Effector memory CD8-positive, alpha-beta T cell (primary cell): ENCODE data around the gene RBM4B.

Experiments
- ATAC-seq: fragments of 150-1000 bp; cut with Tn5 transposase; replicated peaks from 2 replicates; pipeline ENCODE4 v1.10.0; 2021; ENCODE audit warnings: mild to moderate bottlenecking, moderate library complexity
- DNase-seq, 3 experiments: peaks; one replicate each; pipeline ENCODE4 v3.0.0; 2021
- H3K27ac Mint-ChIP-seq, 2 donors: one replicate each; pipeline ENCODE4 v1.8.0; 2022; ENCODE audit warnings: mild to moderate bottlenecking in 2 of 2, mixed read lengths in 2 of 2, moderate library complexity in 2 of 2
- H3K27me3 Mint-ChIP-seq, 2 donors: one replicate each; pipeline ENCODE4 v1.8.0; 2022; ENCODE audit warnings: mixed read lengths in 2 of 2
- H3K36me3 Mint-ChIP-seq: one replicate; pipeline ENCODE4 v1.8.0; 2022; ENCODE audit warnings: mild to moderate bottlenecking, moderate library complexity, mixed read lengths; ENCODE audit not compliant: insufficient read depth
- H3K4me1 Mint-ChIP-seq, 2 donors: one replicate each; pipeline ENCODE4 v1.8.0; 2022; ENCODE audit warnings: low read depth in 2 of 2, mixed read lengths in 2 of 2
- H3K4me3 Mint-ChIP-seq, 2 donors: one replicate each; pipeline ENCODE4 v1.8.0; 2022; ENCODE audit warnings: mild to moderate bottlenecking in 2 of 2, mixed read lengths in 2 of 2, moderate library complexity in 2 of 2
- H3K9me3 Mint-ChIP-seq, 2 donors: one replicate each; pipeline ENCODE4 v1.8.0; 2022; ENCODE audit warnings: mixed read lengths in 2 of 2

Gene RBM4B

DNA sequence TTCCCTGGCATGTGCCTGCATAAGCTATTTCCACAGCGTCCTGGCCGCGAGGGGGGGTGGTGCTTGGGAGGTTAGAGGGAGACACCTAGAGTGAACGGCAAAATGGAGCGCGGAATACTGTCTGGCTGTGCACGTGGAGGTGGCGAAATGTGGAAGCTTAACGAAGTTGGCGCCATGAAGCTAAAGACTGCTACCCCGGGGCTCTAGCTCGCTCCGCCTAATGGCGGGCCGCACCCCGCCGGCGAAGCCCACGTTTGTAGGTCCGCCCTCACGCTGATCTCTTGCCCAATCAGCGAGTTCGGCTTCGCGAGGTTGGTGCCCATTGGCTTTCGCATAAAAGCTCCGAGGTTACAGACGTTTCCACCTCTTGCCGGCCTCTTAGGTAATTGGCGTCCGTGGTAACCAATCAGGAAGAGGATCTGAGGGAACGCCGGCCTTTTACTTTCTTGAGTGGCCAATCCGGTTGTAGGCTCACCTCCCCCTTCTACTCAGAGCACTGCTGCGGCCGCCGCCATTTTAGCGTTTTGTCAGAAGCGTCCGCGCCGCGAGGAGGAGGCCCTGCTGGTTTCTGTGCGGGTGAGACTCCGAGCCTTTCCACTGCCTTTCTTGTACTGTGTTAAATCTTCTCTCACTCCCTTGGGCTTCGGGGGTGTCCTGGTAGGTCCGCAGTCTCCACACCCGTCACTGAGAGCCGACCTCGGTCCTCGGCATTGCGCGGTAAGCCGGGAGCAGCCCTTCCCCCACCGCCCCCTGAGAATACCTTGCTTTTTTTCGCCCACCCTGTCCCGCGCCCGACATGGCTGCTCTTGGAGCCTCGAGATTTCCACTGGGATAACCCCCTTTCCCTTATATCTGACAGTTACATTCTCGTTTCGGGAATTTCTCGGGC is 39.3 kb downstream of the RBM4B start, which contains the start of gene RBM4:
TSS of gene RBM4 (plus strand) at position 527 of the 889 bp plus-strand sequence. CDS start 1,009 bp downstream, outside the sequence.
- H3K9me3 Mint-ChIP-seq = no peaks in the 10 kb centered on the region
- DNase-seq (peak; percentile 95 to 96 (median 95)), ATAC-seq (peak; percentile 90)
- peaks cover 48 to 54% of the 10 kb centered on the region in 2 donors for H3K4me1 Mint-ChIP-seq
- peak within 1 kb of the TSS; percentile 97 to 98 for H3K4me3 Mint-ChIP-seq
- H3K27ac Mint-ChIP-seq = peak within 1 kb of the TSS; percentile 95 to 99
- H3K27me3 Mint-ChIP-seq = no peaks in the 10 kb centered on the region
- H3K36me3 Mint-ChIP-seq = peaks cover 95% of the 10 kb centered on the region

- Mint-ChIP-seq H3K27me3 (no peaks in the 10 kb centered on the region), H3K36me3 (peaks cover 95% of the 10 kb centered on the region), H3K9me3 (no peaks in the 10 kb centered on the region), H3K4me1 (peaks cover 41 to 47% of the 10 kb centered on the region in 2 donors), H3K4me3 (peak overlapping the region; percentile 97 to 98), H3K27ac (peak overlapping the region; percentile 95 to 99)
- DNase-seq (no peak), ATAC-seq (no peak)
Observed at GRCh38 chr11:66637557-66638176, 40.0 kb downstream of the RBM4B start.

- H3K4me1 Mint-ChIP-seq = peaks cover 35 to 45% of the 10 kb centered on the region in 2 donors
- DNase-seq = no peak
- no peak overlapping the region for H3K4me3 Mint-ChIP-seq
- H3K27ac Mint-ChIP-seq = peak overlapping the region; percentile 38 to 95
- no peaks in the 10 kb centered on the region for H3K27me3 Mint-ChIP-seq
- peaks cover 92% of the 10 kb centered on the region for H3K36me3 Mint-ChIP-seq
- no peaks in the 10 kb centered on the region for H3K9me3 Mint-ChIP-seq
- ATAC-seq = no peak
Observed at GRCh38 chr11:66636411-66636810, 41.3 kb downstream of the RBM4B start.

- ATAC-seq (no peak), DNase-seq (no peak)
- Mint-ChIP-seq H3K36me3 (peaks cover 92% of the 10 kb centered on the region), H3K27ac (peak overlapping the region in 1 of 2 donors; percentile 32), H3K4me3 (peak overlapping the region in 1 of 2 donors; percentile 14), H3K4me1 (peaks cover 31 to 42% of the 10 kb centered on the region in 2 donors), H3K9me3 (no peaks in the 10 kb centered on the region), H3K27me3 (no peaks in the 10 kb centered on the region)
Observed at GRCh38 chr11:66632952-66633351, 44.7 kb downstream of the RBM4B start.

GRCh38 chr11:66631883-66632282 is 45.8 kb downstream of the RBM4B start:
- peaks cover 92% of the 10 kb centered on the region for H3K36me3 Mint-ChIP-seq
- H3K27ac Mint-ChIP-seq = peak overlapping the region; percentile 46 to 80
- H3K4me1 Mint-ChIP-seq = peaks cover 32 to 44% of the 10 kb centered on the region in 2 donors
- no peaks in the 10 kb centered on the region for H3K9me3 Mint-ChIP-seq
- no peak for ATAC-seq
- DNase-seq = no peak
- H3K27me3 Mint-ChIP-seq = no peaks in the 10 kb centered on the region
- peak overlapping the region in 1 of 2 donors; percentile 17 for H3K4me3 Mint-ChIP-seq

- Mint-ChIP-seq H3K36me3 (peaks cover 97% of the 10 kb centered on the region), H3K4me3 (no peak overlapping the region), H3K27me3 (no peaks in the 10 kb centered on the region), H3K9me3 (no peaks in the 10 kb centered on the region), H3K27ac (peak overlapping the region; percentile 54 to 83), H3K4me1 (peaks cover 38 to 40% of the 10 kb centered on the region in 2 donors)
- DNase-seq = no peak
- ATAC-seq = no peak
Observed at GRCh38 chr11:66629356-66629755, 48.3 kb downstream of the RBM4B start.

GRCh38 chr11:66628061-66628603 is 49.6 kb downstream of the RBM4B start:
- Mint-ChIP-seq H3K4me3 (peak overlapping the region in 1 of 2 donors; percentile 13), H3K27ac (peak overlapping the region; percentile 54 to 83), H3K36me3 (peaks cover 97% of the 10 kb centered on the region), H3K9me3 (no peaks in the 10 kb centered on the region), H3K4me1 (peaks cover 47 to 50% of the 10 kb centered on the region in 2 donors), H3K27me3 (no peaks in the 10 kb centered on the region)
- DNase-seq (no peak), ATAC-seq (no peak)

GRCh38 chr11:66626926-66627325 is 50.8 kb downstream of the RBM4B start:
- no peak for ATAC-seq
- no peak overlapping the region for H3K4me3 Mint-ChIP-seq
- no peaks in the 10 kb centered on the region for H3K9me3 Mint-ChIP-seq
- H3K27me3 Mint-ChIP-seq = no peaks in the 10 kb centered on the region
- H3K4me1 Mint-ChIP-seq = peaks cover 57 to 58% of the 10 kb centered on the region in 2 donors
- H3K36me3 Mint-ChIP-seq = peaks cover 96% of the 10 kb centered on the region
- peak overlapping the region; percentile 31 to 83 for H3K27ac Mint-ChIP-seq
- no peak for DNase-seq

DNA sequence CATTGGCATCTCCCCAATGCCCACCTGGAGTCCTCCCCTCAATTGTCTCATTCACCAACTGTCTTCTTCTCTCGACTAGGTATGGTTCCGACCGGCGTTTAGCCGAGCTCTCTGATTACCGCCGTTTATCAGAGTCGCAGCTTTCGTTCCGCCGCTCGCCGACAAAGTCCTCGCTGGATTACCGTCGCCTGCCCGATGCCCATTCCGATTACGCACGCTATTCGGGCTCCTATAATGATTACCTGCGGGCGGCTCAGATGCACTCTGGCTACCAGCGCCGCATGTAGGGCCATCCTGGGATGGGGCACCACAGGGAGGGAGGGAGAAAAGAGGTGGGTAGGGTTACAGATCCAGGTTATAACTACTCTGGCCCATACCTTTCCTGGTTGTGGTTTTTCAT is 51.3 kb downstream of the RBM4B start:
- peaks cover 96% of the 10 kb centered on the region for H3K36me3 Mint-ChIP-seq
- no peak for ATAC-seq
- DNase-seq = no peak
- no peaks in the 10 kb centered on the region for H3K9me3 Mint-ChIP-seq
- H3K4me1 Mint-ChIP-seq = peaks cover 58 to 59% of the 10 kb centered on the region in 2 donors
- H3K4me3 Mint-ChIP-seq = peak overlapping the region in 1 of 2 donors; percentile 37
- H3K27ac Mint-ChIP-seq = peak overlapping the region; percentile 31 to 83
- no peaks in the 10 kb centered on the region for H3K27me3 Mint-ChIP-seq

DNA sequence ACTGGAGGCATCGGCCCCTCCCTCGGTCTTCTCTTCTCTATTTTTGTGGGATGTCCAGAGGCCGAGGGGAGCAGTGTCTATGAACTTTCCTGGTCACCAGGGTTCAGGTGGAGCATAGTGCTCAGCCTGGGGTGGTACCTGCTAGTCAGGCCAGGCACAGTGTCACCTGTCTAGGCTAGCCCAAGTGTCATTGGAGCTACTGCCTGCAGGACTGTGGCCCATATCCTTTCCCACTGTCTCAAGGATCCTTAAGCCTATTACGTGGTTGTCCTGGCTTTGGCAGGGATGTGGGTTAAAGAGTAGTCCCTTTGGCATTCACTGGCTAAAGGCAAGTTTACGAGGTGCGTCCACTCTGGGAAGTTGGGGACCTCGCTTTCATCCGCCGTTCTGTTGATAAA is 51.9 kb downstream of the RBM4B start:
- peak overlapping the region in 1 of 2 donors; percentile 83 for H3K27ac Mint-ChIP-seq
- ATAC-seq (no peak), DNase-seq (no peak)
- H3K27me3 Mint-ChIP-seq = no peaks in the 10 kb centered on the region
- H3K36me3 Mint-ChIP-seq = peaks cover 96% of the 10 kb centered on the region
- peaks cover 62% of the 10 kb centered on the region in 2 donors for H3K4me1 Mint-ChIP-seq
- H3K9me3 Mint-ChIP-seq = no peaks in the 10 kb centered on the region
- H3K4me3 Mint-ChIP-seq = no peak overlapping the region

- DNase-seq (no peak), ATAC-seq (no peak)
- Mint-ChIP-seq H3K4me3 (peak overlapping the region in 1 of 2 donors; percentile 27), H3K4me1 (peaks cover 64 to 66% of the 10 kb centered on the region in 2 donors), H3K27ac (peak overlapping the region in 1 of 2 donors; percentile 83), H3K36me3 (peaks cover 93% of the 10 kb centered on the region), H3K9me3 (no peaks in the 10 kb centered on the region), H3K27me3 (no peaks in the 10 kb centered on the region)
Observed at GRCh38 chr11:66625041-66625751, 52.5 kb downstream of the RBM4B start.

DNA sequence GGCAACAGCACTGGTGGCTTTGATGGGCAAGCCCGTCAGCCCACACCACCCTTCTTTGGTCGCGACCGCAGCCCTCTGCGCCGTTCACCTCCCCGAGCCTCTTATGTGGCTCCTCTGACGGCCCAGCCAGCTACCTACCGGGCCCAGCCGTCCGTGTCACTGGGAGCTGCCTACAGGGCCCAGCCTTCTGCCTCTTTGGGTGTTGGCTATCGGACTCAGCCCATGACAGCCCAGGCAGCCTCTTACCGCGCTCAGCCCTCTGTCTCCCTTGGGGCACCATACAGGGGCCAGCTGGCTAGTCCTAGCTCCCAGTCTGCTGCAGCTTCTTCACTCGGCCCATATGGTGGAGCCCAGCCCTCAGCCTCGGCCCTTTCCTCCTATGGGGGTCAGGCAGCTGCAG is 53.2 kb downstream of the RBM4B start:
- Mint-ChIP-seq H3K27me3 (no peaks in the 10 kb centered on the region), H3K4me3 (peak overlapping the region in 1 of 2 donors; percentile 27), H3K4me1 (peaks cover 67 to 68% of the 10 kb centered on the region in 2 donors), H3K27ac (peak overlapping the region in 1 of 2 donors; percentile 83), H3K9me3 (no peaks in the 10 kb centered on the region), H3K36me3 (peaks cover 93% of the 10 kb centered on the region)
- DNase-seq (no peak), ATAC-seq (no peak)

GRCh38 chr11:66619080-66619554 is 58.6 kb downstream of the RBM4B start:
- Mint-ChIP-seq H3K4me3 (peak overlapping the region; percentile 97 to 99), H3K27ac (peak overlapping the region; percentile 98 to 100), H3K27me3 (no peaks in the 10 kb centered on the region), H3K9me3 (no peaks in the 10 kb centered on the region), H3K4me1 (peaks cover 70 to 82% of the 10 kb centered on the region in 2 donors), H3K36me3 (peaks cover 74% of the 10 kb centered on the region)
- DNase-seq (peak; percentile 33 to 46 (median 34)), ATAC-seq (peak; percentile 47)
